Measurements from ENCODE around the gene TCF7. TPM values are rescaled to one million over a fixed set of nuclear protein-coding genes. Genes with fewer than 3 reads are reported as not detected.

Gene TCF7
- total and polyA plus RNA-seq, 12 donors: 2.8 to 9.6 (median 6.3) TPM

DNA sequence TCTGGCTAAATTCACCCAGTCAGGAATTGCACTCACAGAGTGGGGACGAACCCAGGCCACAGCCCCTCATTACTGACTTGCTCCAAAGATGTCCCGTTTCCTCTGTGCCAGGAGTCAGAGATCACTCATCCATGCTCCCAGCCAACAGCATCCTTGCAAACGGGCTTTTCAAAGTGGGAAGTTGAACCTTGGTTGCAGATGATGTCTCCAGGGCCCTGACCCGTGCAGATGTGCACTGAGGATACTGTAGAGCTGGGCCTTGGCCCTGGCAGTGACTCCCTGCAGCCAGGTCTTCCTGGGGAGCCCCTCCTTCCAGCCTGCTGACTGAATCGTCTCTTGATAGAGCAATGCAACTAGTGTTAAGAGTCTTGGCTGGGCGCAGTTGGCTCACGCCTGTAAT lies 22.3 kb downstream of the TCF7 start:
- Histone ChIP-seq H3K4me1 (replicated peaks in 1 of 2) (peaks cover 4 to 18% of the 10 kb centered on the region in 2 donors), H3K4me3 (no peak overlapping the region), H3K27me3 (no peaks in the 10 kb centered on the region), H3K9me3 (replicated peaks in 1 of 3) (no peaks in the 10 kb centered on the region), H3K27ac (no peak overlapping the region), H3K36me3 (replicated peaks in 1 of 2) (peaks cover 0 to 44% of the 10 kb centered on the region in 2 donors)
- 73 to 95% (median 83%) methylated on average over 5 to 7 of the region's 7 CpGs for WGBS, 4 donors
- intact Hi-C loops (cut with DNase I): no loop called here
- TF ChIP-seq, protein P1, sequence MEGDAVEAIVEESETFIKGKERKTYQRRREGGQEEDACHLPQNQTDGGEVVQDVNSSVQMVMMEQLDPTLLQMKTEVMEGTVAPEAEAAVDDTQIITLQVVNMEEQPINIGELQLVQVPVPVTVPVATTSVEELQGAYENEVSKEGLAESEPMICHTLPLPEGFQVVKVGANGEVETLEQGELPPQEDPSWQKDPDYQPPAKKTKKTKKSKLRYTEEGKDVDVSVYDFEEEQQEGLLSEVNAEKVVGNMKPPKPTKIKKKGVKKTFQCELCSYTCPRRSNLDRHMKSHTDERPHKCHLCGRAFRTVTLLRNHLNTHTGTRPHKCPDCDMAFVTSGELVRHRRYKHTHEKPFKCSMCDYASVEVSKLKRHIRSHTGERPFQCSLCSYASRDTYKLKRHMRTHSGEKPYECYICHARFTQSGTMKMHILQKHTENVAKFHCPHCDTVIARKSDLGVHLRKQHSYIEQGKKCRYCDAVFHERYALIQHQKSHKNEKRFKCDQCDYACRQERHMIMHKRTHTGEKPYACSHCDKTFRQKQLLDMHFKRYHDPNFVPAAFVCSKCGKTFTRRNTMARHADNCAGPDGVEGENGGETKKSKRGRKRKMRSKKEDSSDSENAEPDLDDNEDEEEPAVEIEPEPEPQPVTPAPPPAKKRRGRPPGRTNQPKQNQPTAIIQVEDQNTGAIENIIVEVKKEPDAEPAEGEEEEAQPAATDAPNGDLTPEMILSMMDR (IDR thresholded peaks at IDR 0.05): no peak
- no peak for TF ChIP-seq POLR2A (IDR thresholded peaks at IDR 0.05)
- DNase-seq: peak in 6 of 7 donors; percentile 0 to 48 (median 10)

DNA sequence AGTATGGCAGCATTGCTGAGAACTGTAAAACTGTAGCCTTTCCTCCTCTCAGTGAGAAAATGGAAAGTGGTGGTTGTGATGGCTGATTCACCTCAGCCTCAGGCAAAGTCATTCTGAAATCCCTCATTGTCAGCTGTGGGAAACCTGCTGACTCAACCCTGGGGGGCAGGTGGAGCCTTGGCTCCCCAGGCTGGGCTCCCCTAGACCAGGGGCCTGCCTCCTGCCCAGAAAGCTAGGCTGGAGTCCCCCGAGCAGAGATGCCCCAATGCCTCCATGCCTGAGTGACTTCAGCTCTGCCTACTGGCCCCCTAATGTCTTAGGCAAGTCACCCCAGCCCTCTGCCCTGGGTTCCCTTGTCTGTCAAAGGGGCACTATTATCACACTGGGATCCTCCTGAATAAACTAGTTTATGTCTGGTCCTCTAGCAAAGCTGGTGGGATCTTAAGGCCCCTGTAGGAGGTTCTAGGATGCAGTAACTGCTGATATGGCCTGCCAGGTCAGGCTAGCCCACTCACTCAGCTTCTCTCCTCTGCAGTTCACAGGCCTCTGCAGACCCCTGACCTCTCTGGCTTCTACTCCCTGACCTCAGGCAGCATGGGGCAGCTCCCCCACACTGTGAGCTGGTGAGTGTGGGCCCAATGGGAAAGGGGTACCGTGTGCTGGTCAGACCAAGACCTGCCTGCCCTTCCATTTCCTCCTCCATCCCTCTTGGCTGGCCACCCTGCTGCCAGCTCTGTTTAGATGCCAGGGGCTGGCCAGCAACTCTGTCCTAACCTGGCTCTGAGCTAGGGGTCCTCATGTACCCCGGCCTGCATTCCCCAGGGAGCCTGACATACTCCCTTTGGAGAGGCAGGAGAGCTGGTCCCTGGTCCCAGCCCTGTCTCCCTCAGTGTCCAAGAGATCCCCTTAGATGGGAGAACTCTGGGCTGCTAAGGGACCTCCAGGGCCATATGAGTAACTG lies 24.2 kb downstream of the TCF7 start:
- TF ChIP-seq, protein P1 (IDR thresholded peaks at IDR 0.05): no peak
- no peak for TF ChIP-seq POLR2A (IDR thresholded peaks at IDR 0.05)
- H3K27me3 ChIP-seq: no peaks in the 10 kb centered on the region
- H3K27ac ChIP-seq: peak overlapping the region in 1 of 5 donors; percentile 24
- 81 to 95% (median 93%) methylated on average over 2 to 3 of the region's 3 CpGs for WGBS, 4 donors
- DNase-seq: peak in 6 of 7 donors; percentile 1 to 46 (median 14)
- H3K4me1 ChIP-seq (replicated peaks in 1 of 2): peaks cover 4 to 18% of the 10 kb centered on the region in 2 donors
- peaks cover 0 to 48% of the 10 kb centered on the region in 2 donors for H3K36me3 ChIP-seq (replicated peaks in 1 of 2)
- H3K4me3 ChIP-seq: no peak overlapping the region
- intact Hi-C loops (cut with DNase I): no loop called here
- H3K9me3 ChIP-seq (replicated peaks in 1 of 3): no peaks in the 10 kb centered on the region

DNA sequence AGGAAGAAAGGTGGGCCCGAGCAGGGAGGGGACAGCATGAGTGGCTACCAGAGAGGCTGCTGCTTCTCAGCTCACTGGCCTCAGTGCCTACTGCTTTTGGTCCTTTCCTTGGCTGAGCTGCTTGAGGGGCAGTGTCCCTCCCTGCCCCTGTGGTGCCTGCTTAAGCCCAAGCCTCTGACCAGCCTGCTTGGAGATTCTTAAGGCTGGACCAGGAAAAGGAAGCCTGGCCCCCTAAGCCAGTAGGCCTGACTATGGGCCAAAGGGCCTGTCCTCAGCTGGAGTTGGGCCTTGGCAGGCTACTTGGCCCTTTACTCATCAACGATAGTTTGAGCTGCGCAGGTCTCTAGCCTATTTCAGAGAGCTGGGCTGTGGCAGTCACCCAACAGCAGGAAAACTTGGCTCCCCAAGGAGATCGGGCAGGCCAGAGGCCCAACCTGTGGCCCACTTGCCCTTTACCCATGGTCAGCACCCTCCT lies 24.9 kb downstream of the TCF7 start:
- peak; percentile 18 to 63 (median 46) for DNase-seq
- no peaks in the 10 kb centered on the region for H3K9me3 ChIP-seq (replicated peaks in 1 of 3)
- H3K4me3 ChIP-seq: no peak overlapping the region
- intact Hi-C loops (cut with DNase I): no loop called here
- 52 to 71% (median 70%) methylated on average over 3 to 4 of the region's 4 CpGs; no CpG with 5 or more reads in 1 of the 4 donors for WGBS, 4 donors
- TF ChIP-seq, protein P1 (IDR thresholded peaks at IDR 0.05): no peak
- TF ChIP-seq POLR2A (IDR thresholded peaks at IDR 0.05): no peak
- peak overlapping the region in 1 of 5 donors; percentile 31 for H3K27ac ChIP-seq
- no peaks in the 10 kb centered on the region for H3K27me3 ChIP-seq
- peaks cover 0 to 49% of the 10 kb centered on the region in 2 donors for H3K36me3 ChIP-seq (replicated peaks in 1 of 2)
- peaks cover 4 to 18% of the 10 kb centered on the region in 2 donors for H3K4me1 ChIP-seq (replicated peaks in 1 of 2)

DNA sequence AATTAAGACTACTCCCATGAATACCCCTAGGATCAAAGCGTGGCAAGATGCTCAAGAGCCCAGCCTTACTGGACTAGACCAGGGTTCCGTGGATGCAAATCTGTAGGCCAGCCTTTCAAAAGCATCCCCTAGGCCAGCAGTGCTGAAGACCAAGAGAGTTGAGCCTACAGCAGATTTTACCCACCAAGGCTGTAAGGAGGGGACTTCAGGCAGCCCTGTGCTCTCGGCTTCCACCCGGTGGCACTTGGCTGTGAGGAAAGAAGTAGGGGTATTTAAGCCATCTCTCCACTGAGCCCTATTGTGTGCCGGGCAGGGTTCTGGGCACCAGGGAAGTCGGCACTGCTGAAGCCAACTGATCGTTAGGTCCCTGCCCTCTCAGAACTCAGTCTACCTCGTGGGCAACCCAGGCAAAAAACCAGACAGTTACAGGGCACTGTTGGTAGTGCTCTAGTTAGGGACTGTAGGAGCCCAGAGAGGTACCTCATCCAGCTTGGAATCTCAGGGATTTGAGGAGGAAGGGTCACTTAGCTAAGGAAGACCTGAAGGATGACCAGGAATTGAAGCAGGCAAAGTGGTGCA lies 25.5 kb downstream of the TCF7 start:
- H3K4me3 ChIP-seq: no peak overlapping the region
- intact Hi-C loops (cut with DNase I): loop anchor here (5.0 kb wide), 2 partner anchors 38 to 98 kb away; no protein-coding TSS in a partner anchor
- peak overlapping the region in 1 of 5 donors; percentile 31 for H3K27ac ChIP-seq
- H3K9me3 ChIP-seq (replicated peaks in 1 of 3): no peaks in the 10 kb centered on the region
- 87 to 95% (median 92%) methylated on average over 8 of the region's 8 CpGs for WGBS, 4 donors
- peak in 4 of 7 donors; percentile 10 to 45 (median 15) for DNase-seq
- peaks cover 4 to 18% of the 10 kb centered on the region in 2 donors for H3K4me1 ChIP-seq (replicated peaks in 1 of 2)
- TF ChIP-seq, protein P1 (IDR thresholded peaks at IDR 0.05): no peak
- TF ChIP-seq POLR2A (IDR thresholded peaks at IDR 0.05): no peak
- H3K27me3 ChIP-seq: no peaks in the 10 kb centered on the region
- H3K36me3 ChIP-seq (replicated peaks in 1 of 2): peaks cover 0 to 50% of the 10 kb centered on the region in 2 donors
